H1 (cell line): ENCODE data around the gene DEUP1. TPM values are rescaled to one million over a fixed set of nuclear protein-coding genes. Genes with fewer than 3 reads are reported as not detected.

Experiments used
- CTCF ChIA-PET: fragments of 300-600 bp; sonication (Branson Sonifier 250); formaldehyde crosslinking; loops from one replicate; lab custom pipeline; 2021; ENCODE audit not compliant: partially characterized antibody; lab: Charles Lee
- POLR2A ChIA-PET: fragments of 300-600 bp; sonication (Branson Sonifier 250); formaldehyde crosslinking; loops from one replicate; lab custom pipeline; 2021; ENCODE audit warnings: inconsistent platforms; ENCODE audit not compliant: partially characterized antibody; lab: Charles Lee
- DNase-seq, 2 experiments: peaks; one replicate each; pipeline versions ENCODE4 v3.0.0 to v3.0.0-alpha.2; 2010 to 2022; ENCODE audit warnings: low spot score in 2 of 2, low read depth in 1 of 2, mixed read lengths in 1 of 2
- FAIRE-seq: peaks from 2 replicates; lab custom pipeline; 2011; peaks lifted over from hg19 to GRCh38; lab: Jason Lieb, UNC
- H2AFZ ChIP-seq: 2 replicates; pipeline ENCODE4 v1.8.1; 2012; ENCODE audit warnings: low read length, inconsistent platforms
- H2AK5ac ChIP-seq: 2 replicates; pipeline ENCODE4 v1.6.1; 2013; ENCODE audit warnings: low read depth, low read length
- H2BK120ac ChIP-seq: replicated peaks from 2 replicates; pipeline ENCODE3; 2013; ENCODE audit warnings: low read depth, low read length, inconsistent platforms
- H2BK12ac ChIP-seq: 2 replicates; pipeline ENCODE4 v1.6.1; 2013; ENCODE audit warnings: low read depth, low read length
- H2BK15ac ChIP-seq: 2 replicates; pipeline ENCODE4 v1.6.1; 2013; ENCODE audit warnings: low read length
- H2BK20ac ChIP-seq: 2 replicates; pipeline ENCODE4 v1.6.1; 2013; ENCODE audit warnings: low read length
- H2BK5ac ChIP-seq: 2 replicates; pipeline ENCODE4 v1.6.1; 2013; ENCODE audit warnings: low read depth, low read length
- H3K14ac ChIP-seq: 2 replicates; pipeline ENCODE4 v1.6.1; 2013; ENCODE audit warnings: inconsistent platforms; ENCODE audit not compliant: insufficient read length
- H3K18ac ChIP-seq: 2 replicates; pipeline ENCODE4 v1.6.1; 2013; ENCODE audit warnings: low read length; ENCODE audit errors: extremely low read depth
- H3K23ac ChIP-seq: 2 replicates; pipeline ENCODE4 v1.6.1; 2013; ENCODE audit warnings: inconsistent platforms; ENCODE audit not compliant: insufficient read length
- H3K23me2 ChIP-seq: 2 replicates; pipeline ENCODE4 v1.6.1; 2013; ENCODE audit warnings: low read depth, low read length
- H3K27ac ChIP-seq: 2 replicates; pipeline ENCODE4 v1.6.1; 2011; ENCODE audit warnings: low read depth, low read length, inconsistent platforms
- H3K27me3 ChIP-seq, 4 experiments: replicated peaks in 1 of 4; 1 replicate in 1 of 4; 2 replicates in 3 of 4; pipeline versions ENCODE4 v1.6.1 to v1.8.1; 2011 to 2013; ENCODE audit warnings: low read length in 3 of 4, mild to moderate bottlenecking in 3 of 4, inconsistent platforms in 2 of 4, mixed read lengths in 2 of 4, moderate library complexity in 1 of 4; ENCODE audit not compliant: control insufficient read depth in 3 of 4, insufficient read depth in 3 of 4; ENCODE audit errors: extremely low read depth in 1 of 4
- H3K36me3 ChIP-seq, 4 experiments: 2 replicates each; pipeline versions ENCODE4 v1.6.1 to v1.8.1; 2011 to 2013; ENCODE audit warnings: mild to moderate bottlenecking in 4 of 4, low read length in 3 of 4, moderate library complexity in 2 of 4, control low read depth in 1 of 4, inconsistent platforms in 1 of 4; ENCODE audit not compliant: insufficient read depth in 4 of 4, control insufficient read depth in 2 of 4
- H3K4ac ChIP-seq: replicated peaks from 2 replicates; pipeline ENCODE3; 2013; ENCODE audit warnings: low read length, low read depth, mixed read lengths, inconsistent platforms; ENCODE audit not compliant: insufficient read length
- H3K4me1 ChIP-seq, 4 experiments: replicated peaks in 1 of 4; 1 replicate in 1 of 4; 2 replicates in 3 of 4; pipeline versions ENCODE4 v1.6.1 to v1.8.1; 2011 to 2013; ENCODE audit warnings: low read length in 3 of 4, inconsistent platforms in 2 of 4, mixed read lengths in 1 of 4; ENCODE audit not compliant: insufficient read depth in 4 of 4, control insufficient read depth in 3 of 4
- H3K4me2 ChIP-seq, 2 experiments: 2 replicates each; pipeline versions ENCODE4 v1.6.1 to v1.8.1; 2011 to 2013; ENCODE audit warnings: low read depth in 2 of 2, low read length in 2 of 2, control low read depth in 1 of 2, inconsistent platforms in 1 of 2, mild to moderate bottlenecking in 1 of 2; ENCODE audit not compliant: insufficient read depth in 1 of 2
- H3K4me3 ChIP-seq, 4 experiments: fragments of 200-600, 300-600 bp in 1 of 4; sonication (generic), shearing (Covaris generic), sonication (Bioruptor Twin) in 1 of 4; 2 replicates each; pipeline versions ENCODE4 v1.5.1 to v1.8.1; 2011 to 2016; ENCODE audit warnings: low read length in 4 of 4, low read depth in 3 of 4, control low read depth in 2 of 4, inconsistent platforms in 2 of 4, mild to moderate bottlenecking in 2 of 4, mixed read lengths in 1 of 4, moderate library complexity in 1 of 4; ENCODE audit not compliant: insufficient read depth in 2 of 4; ENCODE audit errors: extremely low read depth in 1 of 4
- H3K56ac ChIP-seq: replicated peaks from 2 replicates; pipeline ENCODE3; 2013; ENCODE audit warnings: low read depth, mild to moderate bottlenecking, mixed read lengths, low read length, inconsistent platforms; ENCODE audit not compliant: insufficient read length
- H3K79me1 ChIP-seq: 2 replicates; pipeline ENCODE4 v1.6.1; 2013; ENCODE audit warnings: low read depth, low read length, control low read depth
- H3K79me2 ChIP-seq, 2 experiments: 2 replicates each; pipeline versions ENCODE4 v1.6.1 to v1.8.1; 2012 to 2013; ENCODE audit warnings: low read length in 2 of 2, mild to moderate bottlenecking in 2 of 2, inconsistent platforms in 1 of 2; ENCODE audit not compliant: insufficient read depth in 2 of 2, control insufficient read depth in 1 of 2
- H3K9ac ChIP-seq, 4 experiments: replicated peaks in 1 of 4; 1 replicate in 1 of 4; 2 replicates in 3 of 4; pipeline versions ENCODE4 v1.6.1 to v1.8.1; 2011 to 2013; ENCODE audit warnings: low read depth in 3 of 4, low read length in 3 of 4, control low read depth in 2 of 4, mild to moderate bottlenecking in 2 of 4, moderate library complexity in 2 of 4, inconsistent platforms in 1 of 4; ENCODE audit errors: extremely low read depth in 1 of 4
- H3K9me3 ChIP-seq, 2 experiments: 2 replicates each; pipeline versions ENCODE4 v1.6.1 to v1.8.1; 2012 to 2013; ENCODE audit warnings: mild to moderate bottlenecking in 2 of 2, moderate library complexity in 2 of 2, control low read depth in 1 of 2, inconsistent platforms in 1 of 2, low read depth in 1 of 2, low read length in 1 of 2, mixed read lengths in 1 of 2; ENCODE audit not compliant: insufficient read depth in 2 of 2
- H4K20me1 ChIP-seq, 2 experiments: replicated peaks in 1 of 2; 2 replicates each; pipeline versions ENCODE3 to v1.8.1; 2011 to 2013; ENCODE audit warnings: inconsistent platforms in 2 of 2, low read length in 2 of 2, mild to moderate bottlenecking in 1 of 2; ENCODE audit not compliant: insufficient read depth in 2 of 2, control insufficient read depth in 1 of 2
- H4K5ac ChIP-seq: 2 replicates; pipeline ENCODE4 v1.6.1; 2013; ENCODE audit warnings: low read length, low read depth, mixed read lengths, inconsistent platforms; ENCODE audit not compliant: insufficient read length
- H4K8ac ChIP-seq: 2 replicates; pipeline ENCODE4 v1.8.0; 2013; ENCODE audit warnings: mild to moderate bottlenecking, moderate library complexity, low read length, inconsistent platforms; ENCODE audit not compliant: insufficient read depth; ENCODE audit errors: extremely low read depth
- H4K91ac ChIP-seq: replicated peaks from 2 replicates; pipeline ENCODE3; 2013; ENCODE audit warnings: low read length, mixed read lengths, inconsistent platforms; ENCODE audit not compliant: insufficient read length
- BRCA1 ChIP-seq: IDR thresholded peaks from 2 replicates; pipeline ENCODE4 v1.6.1; 2012; ENCODE audit warnings: low read depth, low read length, improper control_type of control experiment
- GTF2F1 ChIP-seq: IDR thresholded peaks from 2 replicates; pipeline ENCODE4 v1.6.1; 2012; ENCODE audit warnings: low read depth, low read length, improper control_type of control experiment, borderline replicate concordance
- POLR2A ChIP-seq, 2 experiments: IDR thresholded peaks; 1 replicate in 1 of 2; 2 replicates in 1 of 2; pipeline ENCODE4 v1.6.1; 2011; ENCODE audit warnings: low read depth in 2 of 2, low read length in 2 of 2, mild to moderate bottlenecking in 2 of 2; ENCODE audit errors: control extremely low read depth in 1 of 2
- RAD21 ChIP-seq, 2 experiments: IDR thresholded peaks in 1 of 2; conservative IDR thresholded peaks in 1 of 2; 2 replicates each; pipeline ENCODE4 v1.6.1; 2011; ENCODE audit warnings: low read depth in 2 of 2, low read length in 2 of 2, improper control_type of control experiment in 1 of 2, inconsistent platforms in 1 of 2, mild to moderate bottlenecking in 1 of 2, moderate library complexity in 1 of 2
- RBBP5 ChIP-seq: IDR thresholded peaks from 2 replicates; pipeline ENCODE4 v1.7.1; 2012; ENCODE audit warnings: low read depth, mild to moderate bottlenecking, inconsistent platforms, low read length, moderate library complexity, borderline replicate concordance
- RNF2 ChIP-seq: fragments of 200-900, 300-1000 bp; sonication (generic); IDR thresholded peaks from 2 replicates; pipeline ENCODE4 v1.7.1; 2016; ENCODE audit warnings: borderline replicate concordance, low read depth, mild to moderate bottlenecking, antibody characterized with exemption, low read length; ENCODE audit not compliant: poor library complexity, severe bottlenecking; ENCODE audit errors: missing control alignments
- RXRA ChIP-seq: IDR thresholded peaks from 2 replicates; pipeline ENCODE4 v1.6.1; 2011; ENCODE audit warnings: low read depth, mild to moderate bottlenecking, low read length, moderate library complexity; ENCODE audit not compliant: insufficient read depth
- SIN3A ChIP-seq, 2 experiments: IDR thresholded peaks in 1 of 2; conservative IDR thresholded peaks in 1 of 2; 2 replicates each; pipeline ENCODE4 v1.6.1; 2011 to 2012; ENCODE audit warnings: low read length in 2 of 2, improper control_type of control experiment in 1 of 2, low read depth in 1 of 2, mild to moderate bottlenecking in 1 of 2
- SP4 ChIP-seq: IDR thresholded peaks from 2 replicates; pipeline ENCODE4 v1.6.1; 2012; ENCODE audit warnings: low read length, inconsistent platforms
- TCF12 ChIP-seq: IDR thresholded peaks from 2 replicates; pipeline ENCODE4 v1.6.1; 2011; ENCODE audit warnings: low read depth, mild to moderate bottlenecking, low read length
- ZNF274 ChIP-seq: IDR thresholded peaks from 2 replicates; pipeline ENCODE4 v1.7.0; 2012; ENCODE audit warnings: low read length, borderline replicate concordance; ENCODE audit errors: extremely low read depth
- WGBS, 2 experiments: shearing (Covaris generic) in 1 of 2; methylation state at CpG; one replicate each; pipeline versions ENCODE4 v1.1.6 to v1.1.7; 2013 to 2015; ENCODE audit warnings: low lambda C conversion rate in 2 of 2, mixed read lengths in 2 of 2, inconsistent platforms in 1 of 2, low coverage in 1 of 2, missing lambda C conversion rate in 1 of 2; ENCODE audit not compliant: insufficient replicate concordance in 2 of 2, insufficient coverage in 1 of 2, insufficient read length in 1 of 2; ENCODE audit errors: extremely low coverage in 1 of 2, missing lambda C conversion rate in 1 of 2; 5-methylcytosine and 5-hydroxymethylcytosine counted together
- polyA plus RNA-seq, 7 experiments: library from polyadenylated mRNA; depleted of rRNA in 3 of 7; stranded (reverse) in 5 of 7; unstranded in 2 of 7; fragments of >200 nt in 5 of 7; fragments of 200-250 nt in 2 of 7; gene quantifications; 1 replicate in 5 of 7; 2 replicates in 1 of 7; 4 replicates in 1 of 7; pipeline versions ENCODE4 v1.2.1 to v1.2.3, GENCODE V29; 2011 to 2013; ENCODE audit warnings: missing spikeins in 2 of 7, mixed read lengths in 2 of 7
- total RNA-seq: library from RNA; stranded (reverse); fragmentation: NEBNext Ultra II Directional; extraction: Animal tissue kit (Norgen Biotek cat#: 25700); gene quantifications from 2 replicates; pipeline ENCODE4 v1.2.1, GENCODE V29; 2021

Gene DEUP1
- total and polyA plus RNA-seq, 2 of the 8 experiments (the other 6 are each of a cell fraction or from before 2014, with no cell fraction given): 0.45 TPM; not detected in 1

DNA sequence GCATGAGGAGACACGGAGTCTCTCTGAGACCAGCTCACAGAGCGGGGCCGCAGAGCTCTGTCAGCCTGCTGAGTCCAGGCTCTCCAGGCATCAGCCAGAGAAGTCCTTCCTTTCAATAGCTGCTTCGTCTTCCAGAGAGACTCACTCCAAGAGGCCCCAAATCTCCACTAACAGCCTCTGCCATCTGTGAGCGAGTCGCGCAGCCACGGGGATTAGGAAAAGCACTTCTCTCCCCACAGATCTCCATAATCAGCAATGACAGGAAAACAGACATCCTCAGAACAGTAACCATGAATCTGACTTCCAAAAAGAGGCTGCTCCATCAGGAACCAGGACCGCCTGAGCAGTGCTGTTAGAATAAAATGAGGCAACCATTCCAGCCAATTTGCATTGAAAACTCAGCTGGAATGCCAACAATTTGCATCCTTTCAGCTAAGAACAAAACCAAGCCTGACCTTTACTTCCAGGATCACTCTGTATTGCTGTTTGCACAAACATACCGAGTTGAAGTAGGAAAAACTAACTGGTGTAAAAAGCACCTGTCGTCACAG is 147.2 kb downstream of the DEUP1 start:
- Histone ChIP-seq H3K23ac (no peak overlapping the region), H3K4ac (no peak overlapping the region), H3K18ac (peak overlapping the region; percentile 73; the same call in 1 of the 2 replicates), H2BK15ac (no peak overlapping the region), H3K56ac (no peak overlapping the region), H3K36me3 (peaks cover 0 to 5% (median 0%) of the 10 kb centered on the region in 4 experiments; a peak in 1 of 8 replicates), H2AFZ (no peak overlapping the region), H3K79me1 (no peaks in the 10 kb centered on the region), H4K91ac (peak overlapping the region; percentile 36), H3K27me3 (no peaks in the 10 kb centered on the region), H3K23me2 (no peaks in the 10 kb centered on the region), H2BK12ac (peak overlapping the region; percentile 76; the same call in 1 of the 2 replicates), H4K20me1 (no peaks in the 10 kb centered on the region), H3K9me3 (peaks cover 6 to 7% of the 10 kb centered on the region in 2 experiments; a peak in 2 of 4 replicates), H4K8ac (peak overlapping the region; percentile 54; the same call in 1 of the 2 replicates), H4K5ac (peak overlapping the region; percentile 75), H3K27ac (peak overlapping the region; percentile 60), H3K4me2 (peak overlapping the region; percentile 57 to 71), H2AK5ac (peak overlapping the region; percentile 42; the same call in 1 of the 2 replicates), H3K14ac (no peak overlapping the region), H2BK5ac (peak overlapping the region; percentile 54; the same call in 1 of the 2 replicates), H3K4me1 (peaks cover 10 to 23% (median 20%) of the 10 kb centered on the region in 4 experiments), H3K79me2 (no peaks in the 10 kb centered on the region), H2BK120ac (peak overlapping the region; percentile 30), H2BK20ac (peak overlapping the region; percentile 49; the same call in 1 of the 2 replicates), H3K4me3 (peak overlapping the region in 2 of 4 experiments; percentile 11 to 42; a peak in 2 of 8 replicates), H3K9ac (no peak overlapping the region)
- ChIA-PET CTCF (interaction anchor here (0.6 to 2.1 kb wide), 4 partner anchors 9 to 243 kb away, joined by 3 to 8 read pairs (median 3); no protein-coding TSS in a partner anchor), POLR2A (interaction anchor here (0.9 to 4.0 kb wide), 8 partner anchors 9 to 361 kb away, joined by 3 to 32 read pairs (median 5); partner anchors contain the start of gene SMCO4)
- 17% methylated on average over 11 of the region's 11 CpGs; no CpG with 5 or more reads in 1 of the 2 experiments for WGBS, 2 experiments
- FAIRE-seq (peak; percentile 99), DNase-seq (peak in 1 of 2 experiments; percentile 49)
- TF ChIP-seq BRCA1 (no peak), SP4 (no peak), POLR2A (IDR thresholded peaks at IDR 0.05; ENCODE audit: control extremely low read depth in 1 of 2, low read depth in 2 of 2, low read length in 2 of 2) (peak in 1 of 2 experiments; percentile 47; a peak in 1 of 3 replicates), RBBP5 (peak; percentile 54; the same call in 1 of the 2 replicates), RXRA (no peak), TCF12 (0 out of 2 replicates have a peak, but pooled peaks have one; percentile 6), SIN3A (conservative IDR thresholded peaks at IDR 0.05 in 1 of 2, IDR thresholded peaks at IDR 0.05 in 1 of 2; ENCODE audit: low read depth in 1 of 2, low read length in 2 of 2) (0 out of 4 replicates have a peak, but pooled peaks of 1 of the 2 experiments have one; percentile 52), RAD21 (IDR thresholded peaks at IDR 0.05 in 1 of 2, conservative IDR thresholded peaks at IDR 0.05 in 1 of 2; ENCODE audit: low read depth in 2 of 2, low read length in 2 of 2) (0 out of 4 replicates have a peak, but pooled peaks of 1 of the 2 experiments have one; percentile 11), ZNF274 (no peak), GTF2F1 (no peak), RNF2 (no peak)
